Renal pelvis (tissue), 12 donors: ENCODE results near the gene ZDHHC23. TPM values are rescaled to one million over a fixed set of nuclear protein-coding genes. Genes with fewer than 3 reads are reported as not detected.
A peak's percentile ranks its signal among the peaks of the same experiment; 100 is the strongest.

Source experiments
- DNase-seq: peaks from one replicate; pipeline ENCODE4 v3.0.0-alpha.2; 2013
- long read RNA-seq, 16 experiments: transcript quantifications; one replicate each; lab custom pipeline, GENCODE V29; 2026
- polyA plus RNA-seq, 3 donors: library from polyadenylated mRNA; unstranded; fragments of 120-200 nt; gene quantifications; one replicate each; pipeline ENCODE4 v1.2.1, GENCODE V29; 2013; ENCODE audit not compliant: insufficient read length in 3 of 3

Gene ZDHHC23
- 10 to 100 TPM in 2 of 3 donors, 1 to 10 TPM in 1; 9.0 to 16.7 (median 14.2) TPM for polyA plus RNA-seq
- long read RNA-seq, donor 1, result 0 reads
- long read RNA-seq, donor 2, result 0 reads
- long read RNA-seq, donor 3, partial matches to known transcripts, result 0 of 1 reads
- long read RNA-seq, donor 3, other reads (novel, unspliced or antisense), result 0 of 1 reads
- long read RNA-seq, donor 4, result 0 reads
- long read RNA-seq, donor 5, result 0 reads
- long read RNA-seq, donor 6, result 0 reads
- long read RNA-seq, donor 7, result 0 reads
- long read RNA-seq, donor 8, result 0 reads
- long read RNA-seq, donor 9, result 0 reads
- long read RNA-seq, donor 10, partial matches to known transcripts, result 12 of 12 reads
- long read RNA-seq, donor 10, other reads (novel, unspliced or antisense), result 0 of 12 reads
- long read RNA-seq, donor 11, result 0 reads
- long read RNA-seq, donor 12, result 0 reads
- long read RNA-seq, donor 13, result 0 reads
- long read RNA-seq, donor 14, result 0 reads
- long read RNA-seq, donor 15, partial matches to known transcripts, result 27 of 27 reads
- long read RNA-seq, donor 15, other reads (novel, unspliced or antisense), result 0 of 27 reads
- long read RNA-seq, donor 16, result 0 reads

- DNase-seq, result peak; percentile 35
Observed at GRCh38 chr3:113947372-113948014, at the start of gene ZDHHC23. Gene ZDHHC23 (plus strand): TSS chr3:113948013. CDS start chr3:113948803, 790 bp downstream.

- DNase-seq, result no peak
Observed at GRCh38 chr3:113898892-113899291, 48.9 kb upstream of the ZDHHC23 start.

GRCh38 chr3:113906568-113907140, 41.2 kb upstream of the ZDHHC23 start:
- no peak for DNase-seq

GRCh38 chr3:113908133-113908532, 39.7 kb upstream of the ZDHHC23 start:
- no peak for DNase-seq

GRCh38 chr3:113910966-113911365, 36.8 kb upstream of the ZDHHC23 start:
- DNase-seq, result no peak

GRCh38 chr3:113912552-113913236, 35.1 kb upstream of the ZDHHC23 start:
- DNase-seq, result peak; percentile 39

GRCh38 chr3:113914646-113915045, 33.2 kb upstream of the ZDHHC23 start:
- no peak for DNase-seq

- no peak for DNase-seq
Observed at GRCh38 chr3:113927556-113927955, 20.3 kb upstream of the ZDHHC23 start.

- DNase-seq, result no peak
Observed at GRCh38 chr3:113946831-113947230, 982 bp upstream of the ZDHHC23 start.

GRCh38 chr3:113948015-113948917, 453 bp downstream of the ZDHHC23 start:
- peak; percentile 38 for DNase-seq

- DNase-seq, result no peak
Observed at GRCh38 chr3:113952921-113953320, 5.1 kb downstream of the ZDHHC23 start.

GRCh38 chr3:113953677-113954076, 5.9 kb downstream of the ZDHHC23 start:
- no peak for DNase-seq

GRCh38 chr3:113954091-113954685, 6.4 kb downstream of the ZDHHC23 start:
- no peak for DNase-seq

GRCh38 chr3:113963879-113964278, 16.1 kb downstream of the ZDHHC23 start:
- no peak for DNase-seq

- DNase-seq, result no peak
Observed at GRCh38 chr3:113966172-113966571, 18.4 kb downstream of the ZDHHC23 start.

- no peak for DNase-seq
Observed at GRCh38 chr3:113968986-113969385, 21.2 kb downstream of the ZDHHC23 start.

- no peak for DNase-seq
Observed at GRCh38 chr3:113977822-113978221, 30.0 kb downstream of the ZDHHC23 start.

- DNase-seq, result no peak
Observed at GRCh38 chr3:113979916-113980315, 32.1 kb downstream of the ZDHHC23 start.

- DNase-seq, result peak; percentile 4
Observed at GRCh38 chr3:113981803-113982202, 34.0 kb downstream of the ZDHHC23 start.

- DNase-seq, result no peak
Observed at GRCh38 chr3:113983544-113983943, 35.7 kb downstream of the ZDHHC23 start.
